Glutamatergic neuron (in vitro differentiated cells): ENCODE measurements around the gene MORC1. TPM values are rescaled to one million over a fixed set of nuclear protein-coding genes. Genes with fewer than 3 reads are reported as not detected.

ENCODE experiments used
- DNase-seq: peaks from one replicate; pipeline ENCODE4 v3.0.0; 2022
- H3K27ac Mint-ChIP-seq: one replicate; pipeline ENCODE4 v1.8.0; 2020; ENCODE audit warnings: mild to moderate bottlenecking, mixed read lengths, inconsistent platforms; ENCODE audit not compliant: unreplicated experiment
- H3K27me3 Mint-ChIP-seq: one replicate; pipeline ENCODE4 v1.8.0; 2020; ENCODE audit warnings: mild to moderate bottlenecking, moderate library complexity, mixed read lengths, inconsistent platforms; ENCODE audit not compliant: unreplicated experiment
- H3K36me3 Mint-ChIP-seq: one replicate; pipeline ENCODE4 v1.8.0; 2020; ENCODE audit warnings: mild to moderate bottlenecking, mixed read lengths, inconsistent platforms; ENCODE audit not compliant: unreplicated experiment
- H3K4me1 Mint-ChIP-seq: one replicate; pipeline ENCODE4 v1.8.0; 2020; ENCODE audit warnings: mild to moderate bottlenecking, low read depth, mixed read lengths, inconsistent platforms; ENCODE audit not compliant: unreplicated experiment
- H3K4me3 Mint-ChIP-seq: one replicate; pipeline ENCODE4 v1.8.0; 2020; ENCODE audit warnings: mild to moderate bottlenecking, mixed read lengths, inconsistent platforms; ENCODE audit not compliant: unreplicated experiment
- H3K9me3 Mint-ChIP-seq: one replicate; pipeline ENCODE4 v1.8.0; 2020; ENCODE audit warnings: mild to moderate bottlenecking, moderate library complexity, mixed read lengths, inconsistent platforms; ENCODE audit not compliant: unreplicated experiment
- CTCF ChIP-seq: fragments of 200-600 bp; sonication (generic); IDR thresholded peaks from one replicate; pipeline ENCODE4 v1.5.0; 2021; ENCODE audit not compliant: partially characterized antibody, unreplicated experiment
- long read RNA-seq: library from polyadenylated mRNA; unstranded; transcript quantifications from one replicate; pipeline ENCODE4 v2.0.0, GENCODE V29; 2020; ENCODE audit not compliant: unreplicated experiment
- total RNA-seq: library from RNA; stranded (reverse); fragmentation: NEBNext Ultra II Directional; extraction: Animal tissue kit (Norgen Biotek cat#: 25700); gene quantifications from one replicate; pipeline ENCODE4 v1.2.1, GENCODE V29; 2021; ENCODE audit not compliant: unreplicated experiment

Gene MORC1
- not detected for total RNA-seq
- long read RNA-seq, result 0 reads

GRCh38 chr3:109117939-109118338 is at the start of gene MORC1:
Gene MORC1 (minus strand): TSS chr3:109118134. CDS start chr3:109118059, 75 bp downstream.
- peaks cover 10% of the 10 kb centered on the region for H3K36me3 Mint-ChIP-seq
- peaks cover 8% of the 10 kb centered on the region for H3K9me3 Mint-ChIP-seq
- no peak for TF ChIP-seq CTCF
- no peak for DNase-seq
- peaks cover 1% of the 10 kb centered on the region for H3K4me1 Mint-ChIP-seq
- no peak within 1 kb of the TSS for H3K4me3 Mint-ChIP-seq
- H3K27ac Mint-ChIP-seq, result no peak within 1 kb of the TSS
- peaks cover 3% of the 10 kb centered on the region for H3K27me3 Mint-ChIP-seq

GRCh38 chr3:109165905-109166304 is 48.0 kb upstream of the MORC1 start:
- TF ChIP-seq CTCF, result no peak
- no peaks in the 10 kb centered on the region for H3K36me3 Mint-ChIP-seq
- no peak for DNase-seq
- H3K4me1 Mint-ChIP-seq, result no peaks in the 10 kb centered on the region
- no peaks in the 10 kb centered on the region for H3K27me3 Mint-ChIP-seq
- no peak overlapping the region for H3K27ac Mint-ChIP-seq
- H3K9me3 Mint-ChIP-seq, result no peaks in the 10 kb centered on the region
- no peak overlapping the region for H3K4me3 Mint-ChIP-seq

- Mint-ChIP-seq H3K9me3 (no peaks in the 10 kb centered on the region), H3K4me3 (no peak overlapping the region), H3K27me3 (no peaks in the 10 kb centered on the region), H3K4me1 (no peaks in the 10 kb centered on the region), H3K27ac (no peak overlapping the region), H3K36me3 (no peaks in the 10 kb centered on the region)
- no peak for DNase-seq
- TF ChIP-seq CTCF, result no peak
These were observed 43.7 kb upstream of the MORC1 start for GRCh38 chr3:109161487-109162123.

- H3K36me3 Mint-ChIP-seq, result no peaks in the 10 kb centered on the region
- H3K4me3 Mint-ChIP-seq, result no peak overlapping the region
- TF ChIP-seq CTCF, result no peak
- H3K27ac Mint-ChIP-seq, result no peak overlapping the region
- H3K9me3 Mint-ChIP-seq, result no peaks in the 10 kb centered on the region
- DNase-seq, result no peak
- no peaks in the 10 kb centered on the region for H3K27me3 Mint-ChIP-seq
- no peaks in the 10 kb centered on the region for H3K4me1 Mint-ChIP-seq
These were observed 37.9 kb upstream of the MORC1 start for GRCh38 chr3:109155828-109156227.

- no peak for TF ChIP-seq CTCF
- Mint-ChIP-seq H3K4me3 (no peak overlapping the region), H3K27me3 (no peaks in the 10 kb centered on the region), H3K36me3 (no peaks in the 10 kb centered on the region), H3K9me3 (no peaks in the 10 kb centered on the region), H3K27ac (no peak overlapping the region), H3K4me1 (no peaks in the 10 kb centered on the region)
- DNase-seq, result no peak
These were observed 37.0 kb upstream of the MORC1 start for GRCh38 chr3:109154979-109155378.
